Sigmoid colon (tissue), 4 donors: ENCODE data around the gene AKAP9.

Experiments used
- EP300 ChIP-seq, 4 donors: sonication (generic); formaldehyde crosslinking; IDR thresholded peaks; one replicate each; pipeline ENCODE4 v1.6.1; 2017; ENCODE audit warnings: antibody characterized with exemption in 4 of 4
- POLR2A ChIP-seq, 2 donors: fragments of 450-650 bp; IDR thresholded peaks; one replicate each; pipeline ENCODE4 v1.6.1; 2016; ENCODE audit warnings: antibody characterized with exemption in 2 of 2, mild to moderate bottlenecking in 2 of 2, moderate library complexity in 2 of 2
- POLR2AphosphoS5 ChIP-seq, 4 donors: sonication (generic); formaldehyde crosslinking; IDR thresholded peaks; one replicate each; pipeline ENCODE4 v1.6.1; 2017; ENCODE audit warnings: antibody characterized with exemption in 4 of 4
- TF ChIP-seq, protein P1 (sequence below), 4 experiments: fragments of 450-650 bp in 3 of 4; fragments of 200-600 bp in 1 of 4; IDR thresholded peaks; one replicate each; pipeline ENCODE4 v1.5.1; 2016 to 2019; ENCODE audit warnings: antibody characterized with exemption in 4 of 4, mild to moderate bottlenecking in 3 of 4, moderate library complexity in 2 of 4

DNA sequence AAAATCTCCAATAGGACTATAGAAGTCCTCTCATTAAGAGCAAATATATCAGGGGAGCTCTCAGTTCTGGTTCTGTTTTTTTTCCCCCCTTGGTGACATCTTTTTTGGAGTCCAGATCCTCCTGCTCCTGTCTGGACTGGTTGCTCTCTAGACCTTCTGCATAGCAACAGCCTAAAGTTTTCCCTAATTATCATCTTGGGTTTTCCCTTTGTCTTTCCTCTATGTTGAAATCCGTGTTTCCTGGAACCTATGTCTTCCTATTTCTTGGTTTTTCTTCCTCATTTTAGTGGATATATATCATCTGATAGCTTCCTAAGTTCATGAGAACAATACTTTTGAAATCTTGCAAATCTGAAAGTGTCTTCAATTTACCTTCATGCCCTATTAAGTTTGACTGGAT lies 30.5 kb upstream of the AKAP9 start:
- TF ChIP-seq, protein P1, sequence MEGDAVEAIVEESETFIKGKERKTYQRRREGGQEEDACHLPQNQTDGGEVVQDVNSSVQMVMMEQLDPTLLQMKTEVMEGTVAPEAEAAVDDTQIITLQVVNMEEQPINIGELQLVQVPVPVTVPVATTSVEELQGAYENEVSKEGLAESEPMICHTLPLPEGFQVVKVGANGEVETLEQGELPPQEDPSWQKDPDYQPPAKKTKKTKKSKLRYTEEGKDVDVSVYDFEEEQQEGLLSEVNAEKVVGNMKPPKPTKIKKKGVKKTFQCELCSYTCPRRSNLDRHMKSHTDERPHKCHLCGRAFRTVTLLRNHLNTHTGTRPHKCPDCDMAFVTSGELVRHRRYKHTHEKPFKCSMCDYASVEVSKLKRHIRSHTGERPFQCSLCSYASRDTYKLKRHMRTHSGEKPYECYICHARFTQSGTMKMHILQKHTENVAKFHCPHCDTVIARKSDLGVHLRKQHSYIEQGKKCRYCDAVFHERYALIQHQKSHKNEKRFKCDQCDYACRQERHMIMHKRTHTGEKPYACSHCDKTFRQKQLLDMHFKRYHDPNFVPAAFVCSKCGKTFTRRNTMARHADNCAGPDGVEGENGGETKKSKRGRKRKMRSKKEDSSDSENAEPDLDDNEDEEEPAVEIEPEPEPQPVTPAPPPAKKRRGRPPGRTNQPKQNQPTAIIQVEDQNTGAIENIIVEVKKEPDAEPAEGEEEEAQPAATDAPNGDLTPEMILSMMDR (IDR thresholded peaks at IDR 0.05), result no peak
- TF ChIP-seq EP300 (IDR thresholded peaks at IDR 0.05) (no peak), POLR2A (IDR thresholded peaks at IDR 0.05) (no peak), POLR2AphosphoS5 (IDR thresholded peaks at IDR 0.05) (no peak)
